GM10248 (cell line): ENCODE results near the gene ARL6IP4.

ENCODE experiments used
- CTCF ChIA-PET: fragments of 300-600 bp; sonication (Branson Sonifier 250); formaldehyde crosslinking; extraction: SDS; loops from one replicate; lab custom pipeline; 2021; ENCODE audit warnings: antibody characterized with exemption; lab: Yijun Ruan, JAX
- POLR2A ChIA-PET: fragments of 350-650 bp; sonication (Branson Sonifier 250); formaldehyde crosslinking; extraction: SDS; loops from one replicate; lab custom pipeline; 2020; ENCODE audit warnings: antibody characterized with exemption; lab: Yijun Ruan, JAX
- DNase-seq: peaks from one replicate; pipeline ENCODE4 v3.0.0; 2012; ENCODE audit errors: extremely low spot score
- TF ChIP-seq, protein P1 (sequence below): IDR thresholded peaks from 2 replicates; pipeline ENCODE4 v1.5.1; 2012; ENCODE audit warnings: mild to moderate bottlenecking, low read depth; ENCODE audit errors: extremely low read depth, missing control alignments, control extremely low read depth

ARL6IP4 gene

DNA sequence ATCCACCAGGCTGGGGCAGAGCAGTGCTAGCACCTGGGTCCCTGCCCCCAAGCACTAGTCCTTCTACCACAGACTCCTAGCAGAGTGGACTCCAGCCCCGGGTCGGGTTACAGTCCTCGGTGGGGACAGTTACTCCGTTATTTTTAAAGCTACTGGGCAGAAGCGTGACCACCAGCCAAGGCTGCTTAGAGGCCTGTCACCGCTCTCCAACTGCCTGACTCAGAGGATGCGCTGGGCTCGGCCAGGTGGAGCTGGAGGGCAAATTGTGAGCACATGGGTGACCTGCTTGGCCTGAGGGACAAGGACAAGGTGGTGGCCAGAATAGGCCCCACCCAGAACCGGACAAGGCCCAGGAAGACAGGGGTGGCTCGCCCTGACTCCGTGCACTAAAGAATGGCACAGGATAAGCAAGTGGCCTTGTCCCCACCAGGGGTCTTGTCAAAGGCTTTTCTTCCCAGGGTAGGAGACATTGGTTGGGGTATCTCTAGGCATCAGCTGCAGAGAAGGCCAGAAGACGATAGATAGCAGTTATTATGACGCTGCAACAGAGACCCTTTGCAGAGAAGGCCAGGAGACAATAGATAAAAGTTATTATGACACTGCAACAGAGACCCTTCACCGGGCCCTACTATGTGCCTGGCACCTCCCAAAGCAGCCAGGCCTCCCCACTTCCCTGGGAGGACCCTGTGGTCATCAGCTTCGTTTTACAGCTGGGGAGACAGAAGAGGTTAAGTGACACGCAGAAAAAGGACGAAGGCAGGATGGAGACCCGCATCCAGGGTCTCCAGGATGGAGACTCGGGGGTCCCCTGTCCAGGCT is 15.8 kb upstream of the ARL6IP4 start:
- TF ChIP-seq, protein P1, sequence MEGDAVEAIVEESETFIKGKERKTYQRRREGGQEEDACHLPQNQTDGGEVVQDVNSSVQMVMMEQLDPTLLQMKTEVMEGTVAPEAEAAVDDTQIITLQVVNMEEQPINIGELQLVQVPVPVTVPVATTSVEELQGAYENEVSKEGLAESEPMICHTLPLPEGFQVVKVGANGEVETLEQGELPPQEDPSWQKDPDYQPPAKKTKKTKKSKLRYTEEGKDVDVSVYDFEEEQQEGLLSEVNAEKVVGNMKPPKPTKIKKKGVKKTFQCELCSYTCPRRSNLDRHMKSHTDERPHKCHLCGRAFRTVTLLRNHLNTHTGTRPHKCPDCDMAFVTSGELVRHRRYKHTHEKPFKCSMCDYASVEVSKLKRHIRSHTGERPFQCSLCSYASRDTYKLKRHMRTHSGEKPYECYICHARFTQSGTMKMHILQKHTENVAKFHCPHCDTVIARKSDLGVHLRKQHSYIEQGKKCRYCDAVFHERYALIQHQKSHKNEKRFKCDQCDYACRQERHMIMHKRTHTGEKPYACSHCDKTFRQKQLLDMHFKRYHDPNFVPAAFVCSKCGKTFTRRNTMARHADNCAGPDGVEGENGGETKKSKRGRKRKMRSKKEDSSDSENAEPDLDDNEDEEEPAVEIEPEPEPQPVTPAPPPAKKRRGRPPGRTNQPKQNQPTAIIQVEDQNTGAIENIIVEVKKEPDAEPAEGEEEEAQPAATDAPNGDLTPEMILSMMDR, result no peak
- no peak for DNase-seq
- CTCF ChIA-PET, result interaction anchor here (1.2 to 2.4 kb wide), 4 partner anchors 8 to 105 kb away, joined by 3 to 10 read pairs (median 4); no protein-coding TSS in a partner anchor
- POLR2A ChIA-PET, result interaction anchor here (0.6 kb wide), 1 partner anchor 9 kb away, joined by 5 read pairs; no protein-coding TSS in a partner anchor

DNA sequence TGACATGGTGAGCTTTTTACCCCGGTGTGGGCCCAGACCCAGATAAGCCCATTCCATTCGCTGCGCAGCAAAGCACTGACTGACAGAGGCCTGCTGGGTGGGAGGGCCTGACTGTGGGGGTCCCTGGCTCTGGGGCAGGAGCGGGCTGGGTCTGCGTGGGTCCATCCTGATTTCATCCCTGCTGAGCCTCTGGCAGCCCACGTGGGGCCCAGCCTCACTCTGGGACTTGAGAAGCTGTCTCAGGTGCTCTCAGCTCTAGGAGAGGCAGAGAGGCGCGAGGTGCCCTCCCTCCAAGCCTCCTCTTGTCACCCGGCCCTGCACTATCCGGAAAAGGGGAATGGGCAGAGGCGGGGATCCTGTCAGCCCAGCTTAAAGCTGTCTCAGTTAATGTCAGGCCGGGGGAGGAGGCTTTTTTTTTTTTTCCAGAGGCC is 15.1 kb upstream of the ARL6IP4 start:
- DNase-seq, result no peak
- ChIA-PET POLR2A (interaction anchor here (0.6 kb wide), 1 partner anchor 10 kb away, joined by 5 read pairs; no protein-coding TSS in a partner anchor), CTCF (interaction anchor here (1.2 to 2.4 kb wide), 5 partner anchors 10 to 119 kb away, joined by 3 to 10 read pairs (median 6); no protein-coding TSS in a partner anchor)
- TF ChIP-seq, protein P1, result no peak

DNA sequence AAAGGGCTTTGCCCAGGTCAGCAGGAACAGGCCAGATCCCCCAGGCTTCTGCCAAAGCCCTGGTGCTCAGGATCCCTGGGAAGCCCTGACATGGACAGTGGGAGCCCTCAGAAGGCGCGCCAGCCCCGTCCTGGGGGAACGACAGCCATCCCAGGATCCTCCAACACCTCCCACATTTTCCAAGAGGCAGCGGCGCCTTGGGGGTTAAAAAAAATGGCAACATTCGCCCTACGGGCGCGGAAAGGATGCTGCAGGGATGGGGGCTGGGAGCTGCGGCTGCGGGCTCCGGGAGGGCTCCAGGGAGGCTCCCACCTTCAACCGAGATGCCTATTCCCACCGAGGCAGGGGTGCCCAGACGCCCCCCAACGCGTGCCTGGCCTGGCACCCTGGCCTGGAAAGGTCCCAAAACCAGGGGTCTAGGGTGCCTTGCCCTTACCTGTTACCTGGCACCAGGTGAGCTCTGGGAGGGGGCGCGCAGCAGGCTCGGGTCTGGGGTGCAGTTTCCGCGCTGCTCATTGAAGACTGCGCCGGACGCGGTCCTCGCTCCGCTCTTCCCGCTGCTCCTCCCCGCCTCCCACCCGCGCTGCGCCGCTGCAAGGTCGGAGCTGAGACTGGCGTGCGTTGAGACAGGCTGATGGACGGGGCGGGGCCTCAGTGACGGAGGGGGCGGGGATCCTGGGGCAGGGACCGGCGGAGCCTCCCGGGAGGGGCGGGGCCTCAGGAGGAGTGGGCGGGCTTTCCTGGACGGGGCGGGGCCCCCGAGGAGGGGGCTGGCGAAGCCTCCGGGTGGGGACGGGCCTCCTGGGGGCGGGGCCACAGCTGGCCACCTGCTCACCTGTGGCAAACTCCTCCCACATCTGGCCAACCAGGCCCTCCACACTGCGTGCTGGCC is 14.4 kb upstream of the ARL6IP4 start, which contains the start of gene ABCB9:
TSS of gene ABCB9 (minus strand) at position 613 of the 892 bp plus-strand sequence. CDS start 6,228 bp downstream, outside the sequence.
- ChIA-PET POLR2A (interaction anchor here (0.5 to 0.6 kb wide), 2 partner anchors 161 to 640 kb away, joined by 3 read pairs; no protein-coding TSS in a partner anchor), CTCF (interaction anchor here (0.7 to 2.4 kb wide), 8 partner anchors 11 to 172 kb away, joined by 3 to 10 read pairs (median 4); no protein-coding TSS in a partner anchor)
- DNase-seq, result peak; percentile 98
- TF ChIP-seq, protein P1, result no peak

DNA sequence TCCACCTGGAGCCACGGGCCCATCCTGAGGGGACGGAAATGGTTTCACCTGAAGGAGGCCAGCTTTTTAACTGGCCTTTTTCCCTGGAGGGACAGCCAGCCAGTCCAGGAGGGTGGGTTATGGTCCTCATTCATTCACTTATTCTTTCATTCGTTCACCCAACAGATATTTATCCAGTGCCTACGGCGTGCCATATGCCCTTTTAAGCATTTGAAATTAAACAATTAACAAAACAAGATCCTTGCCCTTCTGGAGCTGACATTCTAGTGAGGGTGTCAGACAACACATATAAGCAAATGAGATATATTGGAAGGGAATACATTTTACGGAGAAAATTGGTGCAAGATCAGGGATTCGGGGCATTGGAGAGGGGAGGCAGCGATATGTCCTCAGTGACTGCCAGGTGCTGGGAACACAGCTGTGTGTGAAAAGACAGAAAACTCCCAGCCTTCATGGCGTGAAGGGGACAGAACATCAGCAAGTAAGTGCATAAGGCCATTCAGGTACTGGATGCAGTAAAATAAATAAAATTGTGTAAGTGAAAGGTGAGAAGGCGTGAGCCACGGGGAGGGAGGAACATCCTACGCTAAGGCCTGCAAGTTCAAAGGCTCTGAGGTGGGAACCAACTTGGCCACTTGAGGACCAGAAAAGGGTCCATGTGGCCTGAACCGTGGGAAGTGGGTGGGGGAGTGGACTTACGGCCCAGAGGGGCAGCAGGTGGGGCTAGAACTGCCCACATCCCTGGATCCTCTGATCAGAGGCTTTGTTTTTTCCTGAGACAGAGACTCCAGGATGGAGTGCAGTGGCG is 13.5 kb upstream of the ARL6IP4 start:
- TF ChIP-seq, protein P1, result no peak
- CTCF ChIA-PET, result interaction anchor here (0.7 to 2.4 kb wide), 9 partner anchors 11 to 271 kb away, joined by 3 to 10 read pairs (median 4); no protein-coding TSS in a partner anchor
- POLR2A ChIA-PET, result no interaction called here
- DNase-seq, result no peak

DNA sequence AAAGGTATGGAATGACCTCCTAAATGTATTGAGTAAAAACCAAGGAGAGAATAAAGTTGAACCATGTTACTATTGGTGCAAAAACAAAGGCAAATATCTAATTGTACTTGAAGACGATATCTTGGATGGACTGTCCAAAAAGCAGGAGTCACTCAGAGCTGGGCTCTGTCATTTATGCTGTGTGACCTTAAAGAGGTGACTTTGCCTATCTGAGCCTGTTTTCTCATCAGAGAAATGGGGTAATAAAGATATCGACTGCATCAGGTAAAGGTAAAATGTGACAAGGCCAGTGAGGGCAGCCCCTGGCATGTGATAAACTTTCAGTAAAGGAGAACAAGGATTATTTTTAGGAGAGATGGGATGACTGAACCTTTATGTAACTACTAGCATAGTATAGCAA is 12.4 kb upstream of the ARL6IP4 start:
- DNase-seq, result no peak
- ChIA-PET POLR2A (interaction anchor here (0.6 kb wide), 1 partner anchor 744 kb away, joined by 4 read pairs; no protein-coding TSS in a partner anchor), CTCF (interaction anchor here (0.9 to 1.6 kb wide), 4 partner anchors 15 to 270 kb away, joined by 3 to 6 read pairs (median 4); partner anchors contain the start of gene VPS37B)
- TF ChIP-seq, protein P1, result no peak
